Right lobe of liver (tissue), 6 donors: ENCODE data around the gene MRPL18. TPM values are rescaled to one million over a fixed set of nuclear protein-coding genes. Genes with fewer than 3 reads are reported as not detected.
A peak's percentile ranks its signal among the peaks of the same experiment; 100 is the strongest.
"Not testable (repeated sequence)": the region's sequence is repeated elsewhere in the genome, so short reads cannot be mapped to it uniquely, and the experiment has no call there.

Experiments
- ATAC-seq, 4 donors: fragments of 200-7000 bp; cut with Tn5 transposase; one replicate each; pipeline ENCODE4 v1.9.1; 2020; ENCODE audit warnings: mild to moderate bottlenecking in 4 of 4, moderate library complexity in 4 of 4
- DNase-seq, 3 donors: peaks; one replicate each; pipeline ENCODE4 v3.0.0-alpha.2; 2020
- H3K27ac ChIP-seq, 3 donors: fragments of 200-600 bp; one replicate each; pipeline ENCODE4 v1.8.0; 2022
- H3K27me3 ChIP-seq, 2 donors: fragments of 200-600 bp; one replicate each; pipeline ENCODE4 v1.8.0; 2022
- H3K36me3 ChIP-seq, 4 donors: fragments of 200-600 bp; sonication (generic) in 1 of 4; one replicate each; pipeline versions ENCODE4 v1.5.1 to v1.8.0; 2017 to 2022; ENCODE audit warnings: control low read depth in 1 of 4
- H3K4me1 ChIP-seq, 4 donors: fragments of 200-600 bp; sonication (generic) in 1 of 4; one replicate each; pipeline versions ENCODE4 v1.5.1 to v1.8.0; 2017 to 2022; ENCODE audit warnings: control low read depth in 1 of 4
- H3K4me3 ChIP-seq, 3 donors: fragments of 200-600 bp; one replicate each; pipeline ENCODE4 v1.8.0; 2022
- H3K9me3 ChIP-seq, 4 donors: fragments of 200-600 bp; sonication (generic) in 1 of 4; one replicate each; pipeline versions ENCODE4 v1.5.1 to v1.8.0; 2017 to 2022; ENCODE audit warnings: control low read depth in 1 of 4
- CTCF ChIP-seq, 4 donors: fragments of 200-600 bp in 3 of 4; fragments of 450-650 bp in 1 of 4; IDR thresholded peaks; one replicate each; pipeline versions ENCODE4 v1.5.1 to v1.8.0; 2016 to 2022; ENCODE audit warnings: antibody characterized with exemption in 4 of 4, mild to moderate bottlenecking in 2 of 4
- POLR2A ChIP-seq: fragments of 450-650 bp; IDR thresholded peaks from one replicate; pipeline ENCODE4 v1.6.1; 2017; ENCODE audit warnings: antibody characterized with exemption, mild to moderate bottlenecking
- WGBS: methylation state at CpG from one replicate; pipeline ENCODE4 v1.1.6; 2018; ENCODE audit warnings: low coverage, low lambda C conversion rate; ENCODE audit not compliant: insufficient coverage; ENCODE audit errors: missing lambda C conversion rate; 5-methylcytosine and 5-hydroxymethylcytosine counted together
- intact Hi-C, 2 donors: fragments of 100-400 bp; cut with DNase I; formaldehyde crosslinking; loops; one replicate each; pipeline versions ENCODE4 v1.11.2 to v1.14.1; 2022
- total RNA-seq, 6 experiments: library from RNA; depleted of rRNA in 2 of 6; stranded (reverse); fragments of >200 nt in 2 of 6; fragmentation: NEBNext Ultra II Directional in 3 of 6; extraction: Animal tissue kit (Norgen Biotek cat#: 25700) in 3 of 6; gene quantifications; one replicate each; pipeline versions ENCODE4 v1.1.0 to v1.2.4, GENCODE V29; 2016 to 2023
- donor health status: DM: no; HTN: yes; CAD: no.
- donor health status: DM: no; HTN: no; CAD: no.
- donor health status: DM: no; HTN: no; CAD: no.
- donor health status: DM: no; HTN: yes; CAD: no.
- donor health status: DM: no; HTN: yes; CAD: no.

The MRPL18 gene
- total RNA-seq, 6 experiments from 2014 or later, result 26.6 to 78.5 (median 43.1) TPM

- WGBS, result 1% methylated on average over 20 of the region's 64 CpGs
These were observed 704 bp upstream of the MRPL18 start, which contains the start of gene TCP1 for GRCh38 chr6:159789377-159790148. TCP1 (minus strand) TSS chr6:159789602; CDS start chr6:159789468, 134 bp downstream.

GRCh38 chr6:159790956-159791598 lies 810 bp downstream of the MRPL18 start:
- H3K27me3 ChIP-seq, result no peaks in the 10 kb centered on the region
- no peaks in the 10 kb centered on the region for H3K9me3 ChIP-seq
- peak overlapping the region; percentile 88 to 97 (median 95) for H3K4me3 ChIP-seq
- WGBS, result 15% methylated on average over 17 of the region's 18 CpGs
- DNase-seq, result peak in 2 of 3 donors; percentile 51 to 57
- intact Hi-C loops, result no loop called here
- H3K36me3 ChIP-seq, result peaks cover 0 to 37% (median 14%) of the 10 kb centered on the region in 4 donors
- ATAC-seq, result no peak
- no peak for TF ChIP-seq CTCF (IDR thresholded peaks at IDR 0.05)
- TF ChIP-seq POLR2A, result no peak
- H3K27ac ChIP-seq, result peak overlapping the region; percentile 96 to 100 (median 98)
- H3K4me1 ChIP-seq, result peaks cover 0 to 37% (median 12%) of the 10 kb centered on the region in 4 donors

More at GRCh38 chr6:159789377-159790148, 704 bp upstream of the MRPL18 start, which contains the start of gene TCP1:
- Histone ChIP-seq H3K4me1 (peaks cover 0 to 37% (median 12%) of the 10 kb centered on the region in 4 donors), H3K4me3 (peak within 1 kb of the TSS; percentile 88 to 97 (median 95)), H3K27ac (peak within 1 kb of the TSS; percentile 98 to 100 (median 98)), H3K36me3 (peaks cover 6 to 52% (median 24%) of the 10 kb centered on the region in 4 donors), H3K9me3 (no peaks in the 10 kb centered on the region), H3K27me3 (no peaks in the 10 kb centered on the region)
- DNase-seq (peak; percentile 99 to 100 (median 99)), ATAC-seq (peak; percentile 84 to 90 (median 88))
- TF ChIP-seq POLR2A, result peak; percentile 99
- TF ChIP-seq CTCF (IDR thresholded peaks at IDR 0.05), result no peak
- intact Hi-C loops, result no loop called here

GRCh38 chr6:159794976-159795375 lies 4.7 kb downstream of the MRPL18 start:
- ATAC-seq, H3K27me3 ChIP-seq, H3K9me3 ChIP-seq, H3K27ac ChIP-seq, DNase-seq, intact Hi-C loops, H3K4me3 ChIP-seq: not testable (repeated sequence)
- WGBS, result 82% methylated on average over 8 of the region's 8 CpGs
- Histone ChIP-seq H3K36me3 (peaks cover 3 to 43% (median 24%) of the 10 kb centered on the region in 4 donors), H3K4me1 (peaks cover 0 to 21% (median 6%) of the 10 kb centered on the region in 4 donors)

- intact Hi-C loops, result no loop called here
- peaks cover 3 to 40% (median 20%) of the 10 kb centered on the region in 4 donors for H3K36me3 ChIP-seq
These were observed 7.3 kb downstream of the MRPL18 start for GRCh38 chr6:159797554-159797953.

More at GRCh38 chr6:159797554-159797953, 7.3 kb downstream of the MRPL18 start:
- no peak overlapping the region for H3K27ac ChIP-seq
- no peaks in the 10 kb centered on the region for H3K27me3 ChIP-seq
- no peak overlapping the region for H3K4me3 ChIP-seq
- 25% methylated on average over 1 of the region's 1 CpG for WGBS
- TF ChIP-seq POLR2A (no peak), CTCF (IDR thresholded peaks at IDR 0.05) (no peak)
- H3K9me3 ChIP-seq, result no peaks in the 10 kb centered on the region
- DNase-seq (no peak), ATAC-seq (no peak)
- H3K4me1 ChIP-seq, result peaks cover 0 to 5% (median 0%) of the 10 kb centered on the region in 4 donors
